ENCODE measurements around the gene MUC12. TPM values are rescaled to one million over a fixed set of nuclear protein-coding genes. Genes with fewer than 3 reads are reported as not detected.
A peak's percentile ranks its signal among the peaks of the same experiment; 100 is the strongest.

Gene MUC12
- total RNA-seq, 1 donor from 2014 or later, result 2.8 TPM

DNA sequence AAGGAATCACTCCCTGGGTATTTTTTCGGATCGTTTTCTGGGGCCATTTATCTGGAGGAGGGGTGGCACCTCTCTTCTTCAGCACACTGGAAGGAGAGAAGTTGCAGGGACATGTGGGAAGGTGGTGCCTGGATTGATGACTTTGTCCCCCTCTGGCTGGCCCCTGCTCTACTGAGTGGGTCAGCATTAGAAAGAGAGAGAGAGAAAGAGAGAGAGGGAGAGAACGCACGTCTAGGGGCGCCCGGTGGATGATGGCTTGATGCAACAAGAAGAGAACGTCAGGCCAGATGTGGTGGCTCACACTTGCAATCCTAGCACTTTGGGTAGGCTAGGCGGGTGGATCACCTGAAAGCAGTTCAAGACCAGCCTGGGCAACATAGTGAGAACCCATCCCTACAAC, 5.5 kb upstream of the MUC12 start:
- H3K27me3 ChIP-seq (ENCODE audit: insufficient read depth, low read length), result peaks cover 57% of the 10 kb centered on the region
- peaks cover 4% of the 10 kb centered on the region for H3K9me3 Mint-ChIP-seq (ENCODE audit: unreplicated experiment)

DNA sequence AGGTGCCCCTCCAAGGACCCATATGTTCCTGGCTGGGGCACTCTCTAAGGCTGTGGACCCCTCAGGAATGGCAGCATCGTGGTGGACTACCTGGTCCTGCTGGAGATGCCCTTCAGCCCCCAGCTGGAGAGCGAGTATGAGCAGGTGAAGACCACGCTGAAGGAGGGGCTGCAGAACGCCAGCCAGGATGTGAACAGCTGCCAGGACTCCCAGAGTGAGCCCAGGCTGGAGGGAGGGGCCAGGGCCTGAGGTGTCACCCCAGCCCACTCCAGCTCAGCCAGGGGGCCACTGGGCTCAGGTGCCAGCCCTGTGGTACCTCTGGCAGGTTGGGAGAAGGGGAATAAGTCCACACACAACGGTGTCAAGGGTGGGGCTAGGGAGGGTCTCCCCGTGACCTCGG, 4.7 kb upstream of the MUC12 start:
- Mint-ChIP-seq H3K9me3 (ENCODE audit: unreplicated experiment) (peaks cover 4% of the 10 kb centered on the region), H3K4me3 (ENCODE audit: unreplicated experiment) (no peak overlapping the region), H3K27ac (ENCODE audit: unreplicated experiment) (no peak overlapping the region), H3K36me3 (ENCODE audit: low read depth, unreplicated experiment) (no peaks in the 10 kb centered on the region), H3K27me3 (ENCODE audit: low read depth, unreplicated experiment) (peaks cover 64% of the 10 kb centered on the region), H3K4me1 (ENCODE audit: low read depth, unreplicated experiment) (peaks cover 2% of the 10 kb centered on the region)
- TF ChIP-seq, protein P1, sequence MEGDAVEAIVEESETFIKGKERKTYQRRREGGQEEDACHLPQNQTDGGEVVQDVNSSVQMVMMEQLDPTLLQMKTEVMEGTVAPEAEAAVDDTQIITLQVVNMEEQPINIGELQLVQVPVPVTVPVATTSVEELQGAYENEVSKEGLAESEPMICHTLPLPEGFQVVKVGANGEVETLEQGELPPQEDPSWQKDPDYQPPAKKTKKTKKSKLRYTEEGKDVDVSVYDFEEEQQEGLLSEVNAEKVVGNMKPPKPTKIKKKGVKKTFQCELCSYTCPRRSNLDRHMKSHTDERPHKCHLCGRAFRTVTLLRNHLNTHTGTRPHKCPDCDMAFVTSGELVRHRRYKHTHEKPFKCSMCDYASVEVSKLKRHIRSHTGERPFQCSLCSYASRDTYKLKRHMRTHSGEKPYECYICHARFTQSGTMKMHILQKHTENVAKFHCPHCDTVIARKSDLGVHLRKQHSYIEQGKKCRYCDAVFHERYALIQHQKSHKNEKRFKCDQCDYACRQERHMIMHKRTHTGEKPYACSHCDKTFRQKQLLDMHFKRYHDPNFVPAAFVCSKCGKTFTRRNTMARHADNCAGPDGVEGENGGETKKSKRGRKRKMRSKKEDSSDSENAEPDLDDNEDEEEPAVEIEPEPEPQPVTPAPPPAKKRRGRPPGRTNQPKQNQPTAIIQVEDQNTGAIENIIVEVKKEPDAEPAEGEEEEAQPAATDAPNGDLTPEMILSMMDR (IDR thresholded peaks at IDR 0.05; ENCODE audit: insufficient read depth, low read depth, low read length), result no peak
- TF ChIP-seq EZH2 (IDR thresholded peaks at IDR 0.05; ENCODE audit: insufficient read depth, low read length), result no peak
- Histone ChIP-seq H3K36me3 (ENCODE audit: insufficient read depth, low read length) (no peaks in the 10 kb centered on the region), H3K27ac (ENCODE audit: low read depth, low read length) (no peak overlapping the region), H3K27me3 (ENCODE audit: insufficient read depth, low read length) (peaks cover 53% of the 10 kb centered on the region), H3K4me2 (ENCODE audit: low read length) (no peak overlapping the region), H3K9ac (ENCODE audit: low read length) (no peak overlapping the region), H4K20me1 (ENCODE audit: insufficient read depth, low read length) (no peaks in the 10 kb centered on the region), H2AFZ (ENCODE audit: low read depth, low read length) (no peak overlapping the region), H3K4me1 (ENCODE audit: insufficient read depth, low read length) (peaks cover 4% of the 10 kb centered on the region), H3K9me3 (ENCODE audit: insufficient read depth, low read depth, low read length) (no peaks in the 10 kb centered on the region), H3K4me3 (ENCODE audit: insufficient read depth, low read depth, low read length) (no peak overlapping the region), H3K79me2 (ENCODE audit: insufficient read depth, low read length) (no peaks in the 10 kb centered on the region)
- FAIRE-seq (no peak), DNase-seq (ENCODE audit: low read depth) (no peak)

More for the DNA sequence above, 5.5 kb upstream of the MUC12 start:
- no peaks in the 10 kb centered on the region for H3K36me3 ChIP-seq (ENCODE audit: insufficient read depth, low read length)
- H3K4me3 Mint-ChIP-seq (ENCODE audit: unreplicated experiment), result peak overlapping the region; percentile 2
- H4K20me1 ChIP-seq (ENCODE audit: insufficient read depth, low read length), result no peaks in the 10 kb centered on the region
- no peaks in the 10 kb centered on the region for H3K79me2 ChIP-seq (ENCODE audit: insufficient read depth, low read length)
- H3K27ac Mint-ChIP-seq (ENCODE audit: unreplicated experiment), result no peak overlapping the region
- H3K27me3 Mint-ChIP-seq (ENCODE audit: low read depth, unreplicated experiment), result peaks cover 57% of the 10 kb centered on the region
- DNase-seq (ENCODE audit: low read depth), result no peak
- peaks cover 2% of the 10 kb centered on the region for H3K4me1 Mint-ChIP-seq (ENCODE audit: low read depth, unreplicated experiment)
- H3K36me3 Mint-ChIP-seq (ENCODE audit: low read depth, unreplicated experiment), result no peaks in the 10 kb centered on the region
- H3K27ac ChIP-seq (ENCODE audit: low read depth, low read length), result no peak overlapping the region
- TF ChIP-seq, protein P1 (IDR thresholded peaks at IDR 0.05; ENCODE audit: insufficient read depth, low read depth, low read length), result no peak
- TF ChIP-seq EZH2 (IDR thresholded peaks at IDR 0.05; ENCODE audit: insufficient read depth, low read length), result no peak
- H3K4me3 ChIP-seq (ENCODE audit: insufficient read depth, low read depth, low read length), result no peak overlapping the region
- FAIRE-seq, result no peak
- H3K4me1 ChIP-seq (ENCODE audit: insufficient read depth, low read length), result peaks cover 4% of the 10 kb centered on the region
- no peak overlapping the region for H3K9ac ChIP-seq (ENCODE audit: low read length)
- H3K9me3 ChIP-seq (ENCODE audit: insufficient read depth, low read depth, low read length), result no peaks in the 10 kb centered on the region
- H2AFZ ChIP-seq (ENCODE audit: low read depth, low read length), result no peak overlapping the region
- H3K4me2 ChIP-seq (ENCODE audit: low read length), result no peak overlapping the region

DNA sequence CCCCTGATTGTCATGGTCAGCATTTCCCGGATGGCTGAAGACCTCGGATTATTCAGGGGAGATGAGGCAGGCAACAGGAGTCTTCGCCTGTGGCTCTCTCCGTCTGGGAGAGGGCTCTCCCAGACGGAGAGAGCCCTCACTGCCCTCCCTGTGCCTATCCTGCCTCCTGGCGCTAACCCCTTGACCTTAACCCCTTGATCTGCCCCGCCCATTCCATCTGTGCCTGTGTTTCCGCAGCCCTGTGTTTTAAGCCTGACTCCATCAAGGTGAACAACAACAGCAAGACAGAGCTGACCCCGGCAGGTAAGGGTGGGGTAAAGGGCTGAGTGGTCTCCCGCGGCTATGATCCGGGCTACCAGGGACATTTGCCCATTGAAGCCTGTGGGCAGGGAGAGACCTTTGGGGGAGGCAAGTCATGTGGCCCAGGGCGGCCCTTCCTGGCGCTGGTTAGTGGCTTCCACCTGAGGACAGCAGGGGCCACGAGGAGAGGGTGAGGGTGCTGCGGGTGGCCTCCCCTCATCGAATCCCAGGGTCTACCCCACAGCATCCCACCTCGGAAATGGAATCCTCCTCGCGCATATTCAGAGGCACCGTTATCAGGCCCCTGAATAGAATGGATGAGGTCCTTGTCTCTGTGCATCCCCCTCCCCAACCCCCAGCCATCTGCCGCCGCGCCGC, 4.2 kb upstream of the MUC12 start:
- no peak overlapping the region for H3K9ac ChIP-seq (ENCODE audit: low read length)

More for the DNA sequence above, 4.2 kb upstream of the MUC12 start:
- Histone ChIP-seq H3K27me3 (ENCODE audit: insufficient read depth, low read length) (peaks cover 50% of the 10 kb centered on the region), H3K4me3 (ENCODE audit: insufficient read depth, low read depth, low read length) (no peak overlapping the region), H3K79me2 (ENCODE audit: insufficient read depth, low read length) (no peaks in the 10 kb centered on the region), H3K9me3 (ENCODE audit: insufficient read depth, low read depth, low read length) (no peaks in the 10 kb centered on the region), H3K4me2 (ENCODE audit: low read length) (peak overlapping the region; percentile 46), H2AFZ (ENCODE audit: low read depth, low read length) (peak overlapping the region; percentile 60), H3K4me1 (ENCODE audit: insufficient read depth, low read length) (peaks cover 4% of the 10 kb centered on the region), H4K20me1 (ENCODE audit: insufficient read depth, low read length) (no peaks in the 10 kb centered on the region), H3K27ac (ENCODE audit: low read depth, low read length) (no peak overlapping the region), H3K36me3 (ENCODE audit: insufficient read depth, low read length) (no peaks in the 10 kb centered on the region)
- no peak for DNase-seq (ENCODE audit: low read depth)
- peaks cover 2% of the 10 kb centered on the region for H3K4me1 Mint-ChIP-seq (ENCODE audit: low read depth, unreplicated experiment)
- FAIRE-seq, result no peak
- H3K27me3 Mint-ChIP-seq (ENCODE audit: low read depth, unreplicated experiment), result peaks cover 70% of the 10 kb centered on the region
- no peak overlapping the region for H3K27ac Mint-ChIP-seq (ENCODE audit: unreplicated experiment)
- TF ChIP-seq EZH2 (IDR thresholded peaks at IDR 0.05; ENCODE audit: insufficient read depth, low read length), result no peak
- TF ChIP-seq, protein P1 (IDR thresholded peaks at IDR 0.05; ENCODE audit: insufficient read depth, low read depth, low read length), result no peak
- H3K36me3 Mint-ChIP-seq (ENCODE audit: low read depth, unreplicated experiment), result no peaks in the 10 kb centered on the region
- H3K9me3 Mint-ChIP-seq (ENCODE audit: unreplicated experiment), result peaks cover 4% of the 10 kb centered on the region
- H3K4me3 Mint-ChIP-seq (ENCODE audit: unreplicated experiment), result peak overlapping the region; percentile 76

All from astrocyte (in vitro differentiated cells and primary cell).